GM12892 (cell line): Measurements from ENCODE around the gene ELF5.

ENCODE experiments used
- POLR2A ChIP-seq: IDR thresholded peaks from 2 replicates; pipeline ENCODE4 v1.6.1; 2011; ENCODE audit warnings: low read depth, low read length, control low read depth
- POLR2AphosphoS5 ChIP-seq: IDR thresholded peaks from 2 replicates; pipeline ENCODE4 v1.6.1; 2011; ENCODE audit warnings: low read depth, low read length, control low read depth
- TAF1 ChIP-seq: IDR thresholded peaks from 2 replicates; pipeline ENCODE4 v1.6.1; 2011; ENCODE audit warnings: low read depth, mild to moderate bottlenecking, control low read depth, low read length, borderline replicate concordance

DNA sequence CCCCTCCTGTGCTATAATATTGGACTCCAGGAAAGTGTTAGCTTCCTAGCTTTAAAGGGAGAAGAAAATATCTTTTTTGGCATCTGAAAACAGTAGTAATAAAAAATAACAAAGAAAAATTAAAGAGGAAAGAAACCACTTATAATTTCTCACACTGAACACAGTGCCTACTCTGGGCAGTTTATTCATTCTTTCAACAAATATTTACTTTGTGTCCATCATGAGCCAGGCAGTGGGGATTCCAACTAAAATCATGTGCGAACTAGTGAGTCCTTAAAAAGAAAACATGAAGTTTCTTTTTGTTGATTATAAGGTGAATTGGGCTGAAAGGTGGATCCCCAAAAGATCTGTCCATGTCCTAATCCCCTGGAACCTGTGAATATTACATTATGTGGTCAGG lies 16.0 kb upstream of the ELF5 start:
- TF ChIP-seq TAF1 = no peak
- no peak for TF ChIP-seq POLR2AphosphoS5
- TF ChIP-seq POLR2A = no peak
